H1 (cell line): ENCODE results near the gene ATPAF1.

Experiments used
- CHD2 ChIP-seq: IDR thresholded peaks from 2 replicates; pipeline ENCODE4 v1.6.1; 2012; ENCODE audit warnings: low read length, improper control_type of control experiment
- CTCF ChIP-seq, 3 experiments: IDR thresholded peaks; 1 replicate in 2 of 3; 2 replicates in 1 of 3; pipeline versions ENCODE4 v1.5.1 to v1.6.1; 2011; ENCODE audit warnings: low read length in 3 of 3, mild to moderate bottlenecking in 3 of 3, inconsistent platforms in 2 of 3, low read depth in 1 of 3, moderate library complexity in 1 of 3; ENCODE audit not compliant: insufficient read depth in 1 of 3; ENCODE audit errors: control extremely low read depth in 1 of 3
- PHF8 ChIP-seq: fragments of 200-600 bp; sonication (generic); conservative IDR thresholded peaks from 2 replicates; pipeline ENCODE4 v1.7.1; 2012; ENCODE audit warnings: low read depth, mild to moderate bottlenecking, inconsistent platforms, low read length, moderate library complexity
- RAD21 ChIP-seq, 2 experiments: IDR thresholded peaks in 1 of 2; conservative IDR thresholded peaks in 1 of 2; 2 replicates each; pipeline ENCODE4 v1.6.1; 2011; ENCODE audit warnings: low read depth in 2 of 2, low read length in 2 of 2, improper control_type of control experiment in 1 of 2, inconsistent platforms in 1 of 2, mild to moderate bottlenecking in 1 of 2, moderate library complexity in 1 of 2

GRCh38 chr1:46705408-46705807 is 37.2 kb upstream of the ATPAF1 start:
- no peak for TF ChIP-seq CTCF (IDR thresholded peaks at IDR 0.05; ENCODE audit: control extremely low read depth in 1 of 3, insufficient read depth in 1 of 3, low read depth in 1 of 3, low read length in 3 of 3)
- TF ChIP-seq RAD21 (IDR thresholded peaks at IDR 0.05 in 1 of 2, conservative IDR thresholded peaks at IDR 0.05 in 1 of 2; ENCODE audit: low read depth in 2 of 2, low read length in 2 of 2): no peak
- no peak for TF ChIP-seq PHF8
- TF ChIP-seq CHD2: no peak
